ENCODE results near the gene PRICKLE1.

Gene PRICKLE1

DNA sequence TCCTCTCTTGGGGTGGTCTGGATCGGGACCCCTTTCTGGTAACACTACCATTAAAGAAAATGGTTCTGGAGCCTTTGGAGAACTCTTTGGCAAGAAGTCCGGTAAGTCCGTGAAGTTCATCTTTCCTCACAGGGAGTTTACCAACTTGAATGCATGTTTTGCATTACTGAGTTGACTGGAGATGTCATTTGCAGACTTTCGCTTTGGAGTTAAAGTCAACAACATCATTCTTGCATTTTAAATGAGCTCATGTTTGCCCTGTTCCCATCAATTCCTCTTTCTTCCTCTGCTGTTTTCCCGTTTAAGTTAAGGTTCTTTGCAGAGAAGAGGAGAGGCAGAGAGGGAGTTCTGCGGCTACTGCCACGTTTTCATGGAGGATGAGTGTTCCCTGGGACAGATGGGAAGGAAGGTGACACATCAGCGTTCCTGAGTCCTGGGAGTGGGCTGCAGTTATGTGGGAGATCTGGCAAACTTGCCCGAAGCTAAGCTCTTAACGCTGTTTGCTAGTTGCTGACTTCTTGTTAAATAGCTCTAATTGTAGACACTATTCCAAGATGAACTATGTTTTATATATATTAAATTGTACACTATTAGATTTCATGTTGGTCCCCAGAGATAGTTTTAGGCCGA, 18.8 kb upstream of the PRICKLE1 start:
- Histone ChIP-seq H3K4me1 (ENCODE audit: insufficient read depth, low read length) (peaks cover 13% of the 10 kb centered on the region), H3K36me3 (ENCODE audit: insufficient read depth, low read length) (no peaks in the 10 kb centered on the region), H3K9me3 (ENCODE audit: control insufficient read depth, insufficient read depth, low read length) (no peaks in the 10 kb centered on the region), H3K9ac (ENCODE audit: low read depth, low read length) (no peak overlapping the region)

- H3K9ac ChIP-seq (ENCODE audit: low read depth, low read length) = no peak overlapping the region
- peaks cover 16% of the 10 kb centered on the region for H3K4me1 ChIP-seq (ENCODE audit: insufficient read depth, low read length)
- H3K36me3 ChIP-seq (ENCODE audit: insufficient read depth, low read length) = no peaks in the 10 kb centered on the region
- H3K9me3 ChIP-seq (ENCODE audit: control insufficient read depth, insufficient read depth, low read length) = no peaks in the 10 kb centered on the region
These were observed 18.1 kb upstream of the PRICKLE1 start for GRCh38 chr12:42607584-42608058.

DNA sequence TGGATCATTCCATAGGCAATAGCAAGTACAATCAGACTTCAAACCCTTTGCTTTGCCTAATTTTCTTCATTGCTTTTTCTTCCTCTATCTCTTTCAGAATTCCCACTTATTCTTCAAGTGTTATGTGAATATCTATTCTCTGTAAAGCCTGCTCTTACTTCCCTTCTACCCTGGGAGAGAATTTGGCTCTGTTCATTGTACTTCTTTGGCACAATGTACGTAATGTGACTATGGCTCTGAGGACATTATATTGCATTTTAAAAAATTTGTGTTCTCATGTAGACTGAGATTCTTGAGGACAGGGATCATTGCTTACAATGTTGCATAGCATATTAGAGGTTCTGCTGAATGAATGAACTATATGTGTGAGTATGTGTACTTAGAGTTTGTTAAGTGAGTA, 16.9 kb upstream of the PRICKLE1 start:
- H3K4me1 ChIP-seq (ENCODE audit: insufficient read depth, low read length) = peaks cover 16% of the 10 kb centered on the region
- H3K36me3 ChIP-seq (ENCODE audit: insufficient read depth, low read length) = no peaks in the 10 kb centered on the region
- no peaks in the 10 kb centered on the region for H3K9me3 ChIP-seq (ENCODE audit: control insufficient read depth, insufficient read depth, low read length)
- H3K9ac ChIP-seq (ENCODE audit: low read depth, low read length) = no peak overlapping the region

DNA sequence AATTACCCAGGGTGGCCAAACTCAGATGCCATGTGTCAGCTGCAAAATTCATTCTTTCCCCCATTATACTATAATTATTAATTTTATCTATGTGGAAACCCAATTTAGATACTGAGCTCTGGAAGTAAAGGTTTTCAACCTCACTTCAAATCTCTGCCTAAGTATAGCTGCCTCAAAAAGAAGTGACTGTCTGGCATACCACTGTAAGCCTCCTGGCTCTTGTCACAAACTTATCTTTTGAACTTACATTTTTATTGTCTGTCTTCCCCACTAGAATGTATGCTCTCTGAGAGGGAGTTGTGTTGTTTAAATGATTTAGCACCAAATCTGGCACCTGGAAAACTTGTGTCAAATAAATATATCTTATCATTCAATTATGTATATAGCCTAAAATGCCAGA, 16.1 kb upstream of the PRICKLE1 start:
- no peaks in the 10 kb centered on the region for H3K36me3 ChIP-seq (ENCODE audit: insufficient read depth, low read length)
- H3K9ac ChIP-seq (ENCODE audit: low read depth, low read length) = no peak overlapping the region
- no peaks in the 10 kb centered on the region for H3K9me3 ChIP-seq (ENCODE audit: control insufficient read depth, insufficient read depth, low read length)
- H3K4me1 ChIP-seq (ENCODE audit: insufficient read depth, low read length) = peaks cover 16% of the 10 kb centered on the region

GRCh38 chr12:42603246-42603990, 13.9 kb upstream of the PRICKLE1 start:
- Histone ChIP-seq H3K4me1 (ENCODE audit: insufficient read depth, low read length) (peaks cover 14% of the 10 kb centered on the region), H3K9me3 (ENCODE audit: control insufficient read depth, insufficient read depth, low read length) (no peaks in the 10 kb centered on the region), H3K9ac (ENCODE audit: low read depth, low read length) (no peak overlapping the region), H3K36me3 (ENCODE audit: insufficient read depth, low read length) (no peaks in the 10 kb centered on the region)

GRCh38 chr12:42593874-42594273, 4.3 kb upstream of the PRICKLE1 start:
- no peaks in the 10 kb centered on the region for H3K36me3 ChIP-seq (ENCODE audit: insufficient read depth, low read length)
- H3K4me1 ChIP-seq (ENCODE audit: insufficient read depth, low read length) = no peaks in the 10 kb centered on the region
- no peaks in the 10 kb centered on the region for H3K9me3 ChIP-seq (ENCODE audit: control insufficient read depth, insufficient read depth, low read length)
- no peak overlapping the region for H3K9ac ChIP-seq (ENCODE audit: low read depth, low read length)

DNA sequence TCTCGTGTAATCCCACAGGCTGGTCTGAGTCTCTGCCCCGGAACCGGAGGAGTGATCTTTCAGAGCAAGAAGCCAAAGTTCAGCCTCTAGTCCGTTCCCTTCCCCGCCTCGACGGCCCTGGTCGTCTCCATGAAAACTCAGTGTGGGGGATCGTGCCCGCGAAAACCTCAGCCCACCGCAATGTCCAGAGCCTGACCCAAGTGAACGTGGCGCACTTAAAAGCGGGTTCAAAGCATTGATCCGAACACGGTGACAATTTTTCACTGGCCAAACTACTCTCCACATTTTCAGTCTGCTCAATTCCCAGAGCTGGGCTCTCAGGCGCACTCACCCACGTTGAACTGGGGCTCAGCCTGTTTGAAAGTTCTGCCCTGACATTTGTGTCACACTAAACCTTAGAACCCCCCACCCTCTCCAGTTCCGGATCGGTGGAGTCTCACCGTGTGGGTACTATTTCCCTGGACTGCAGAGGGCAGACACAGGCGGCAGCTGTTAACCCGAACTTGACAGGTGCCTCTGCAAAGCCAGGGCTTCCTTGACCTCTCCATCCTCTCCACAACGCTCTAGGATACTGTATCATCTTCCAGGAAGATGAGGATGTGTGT, 886 bp upstream of the PRICKLE1 start:
- Histone ChIP-seq H3K36me3 (ENCODE audit: insufficient read depth, low read length) (no peaks in the 10 kb centered on the region), H3K9me3 (ENCODE audit: control insufficient read depth, insufficient read depth, low read length) (no peaks in the 10 kb centered on the region), H3K9ac (ENCODE audit: low read depth, low read length) (peak overlapping the region; percentile 66; the same call in 1 of the 2 replicates), H3K4me1 (ENCODE audit: insufficient read depth, low read length) (0 out of 2 replicates have a peak, but pooled peaks cover 3% of the 10 kb centered on the region)

- 0 out of 2 replicates have a peak, but pooled peaks cover 3% of the 10 kb centered on the region for H3K4me1 ChIP-seq (ENCODE audit: insufficient read depth, low read length)
- no peaks in the 10 kb centered on the region for H3K9me3 ChIP-seq (ENCODE audit: control insufficient read depth, insufficient read depth, low read length)
- no peaks in the 10 kb centered on the region for H3K36me3 ChIP-seq (ENCODE audit: insufficient read depth, low read length)
- peak overlapping the region; percentile 62 for H3K9ac ChIP-seq (ENCODE audit: low read depth, low read length)
These were observed 752 bp downstream of the PRICKLE1 start for GRCh38 chr12:42588524-42589464.

GRCh38 chr12:42587601-42588523, 1.7 kb downstream of the PRICKLE1 start:
- Histone ChIP-seq H3K9ac (ENCODE audit: low read depth, low read length) (peak overlapping the region; percentile 62), H3K4me1 (ENCODE audit: insufficient read depth, low read length) (0 out of 2 replicates have a peak, but pooled peaks cover 3% of the 10 kb centered on the region), H3K36me3 (ENCODE audit: insufficient read depth, low read length) (no peaks in the 10 kb centered on the region), H3K9me3 (ENCODE audit: control insufficient read depth, insufficient read depth, low read length) (no peaks in the 10 kb centered on the region)

DNA sequence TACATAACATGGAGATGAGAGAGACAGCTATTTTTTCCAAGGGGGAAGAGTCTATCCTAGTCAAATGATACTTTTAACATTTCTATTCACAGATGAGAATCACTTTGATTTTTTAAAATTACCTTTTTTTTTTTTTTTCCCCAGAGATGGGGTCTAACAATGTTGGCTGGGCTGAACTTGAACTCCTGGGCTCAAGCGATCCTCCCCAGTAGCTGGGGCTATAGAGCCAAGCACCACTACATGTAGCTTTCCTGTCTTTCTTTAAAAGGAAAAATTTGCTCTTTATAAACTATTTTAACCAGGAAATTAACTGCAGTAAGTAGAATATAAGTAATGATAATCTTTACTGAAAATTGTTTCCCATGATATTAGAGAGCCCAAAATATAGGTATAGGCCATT, 3.3 kb downstream of the PRICKLE1 start:
- Histone ChIP-seq H3K36me3 (ENCODE audit: insufficient read depth, low read length) (no peaks in the 10 kb centered on the region), H3K9me3 (ENCODE audit: control insufficient read depth, insufficient read depth, low read length) (no peaks in the 10 kb centered on the region), H3K9ac (ENCODE audit: low read depth, low read length) (no peak overlapping the region), H3K4me1 (ENCODE audit: insufficient read depth, low read length) (0 out of 2 replicates have a peak, but pooled peaks cover 3% of the 10 kb centered on the region)

- Histone ChIP-seq H3K9ac (ENCODE audit: low read depth, low read length) (no peak overlapping the region), H3K4me1 (ENCODE audit: insufficient read depth, low read length) (0 out of 2 replicates have a peak, but pooled peaks cover 3% of the 10 kb centered on the region), H3K9me3 (ENCODE audit: control insufficient read depth, insufficient read depth, low read length) (no peaks in the 10 kb centered on the region), H3K36me3 (ENCODE audit: insufficient read depth, low read length) (no peaks in the 10 kb centered on the region)
These were observed 3.7 kb downstream of the PRICKLE1 start for GRCh38 chr12:42585841-42586216.

GRCh38 chr12:42585154-42585840, 4.2 kb downstream of the PRICKLE1 start:
- no peaks in the 10 kb centered on the region for H3K36me3 ChIP-seq (ENCODE audit: insufficient read depth, low read length)
- no peaks in the 10 kb centered on the region for H3K9me3 ChIP-seq (ENCODE audit: control insufficient read depth, insufficient read depth, low read length)
- 0 out of 2 replicates have a peak, but pooled peaks cover 3% of the 10 kb centered on the region for H3K4me1 ChIP-seq (ENCODE audit: insufficient read depth, low read length)
- H3K9ac ChIP-seq (ENCODE audit: low read depth, low read length) = no peak overlapping the region

Data from ES-I3 (cell line).